ENCODE data around the gene PDE4B.

PDE4B gene

GRCh38 chr1:66335859-66336640, 543.4 kb downstream of the PDE4B start:
- Histone ChIP-seq H3K27ac (peak overlapping the region; percentile 60), H3K4me3 (ENCODE audit: low read depth, low read length) (peak overlapping the region; percentile 18)
- DNase-seq: peak; percentile 85

DNA sequence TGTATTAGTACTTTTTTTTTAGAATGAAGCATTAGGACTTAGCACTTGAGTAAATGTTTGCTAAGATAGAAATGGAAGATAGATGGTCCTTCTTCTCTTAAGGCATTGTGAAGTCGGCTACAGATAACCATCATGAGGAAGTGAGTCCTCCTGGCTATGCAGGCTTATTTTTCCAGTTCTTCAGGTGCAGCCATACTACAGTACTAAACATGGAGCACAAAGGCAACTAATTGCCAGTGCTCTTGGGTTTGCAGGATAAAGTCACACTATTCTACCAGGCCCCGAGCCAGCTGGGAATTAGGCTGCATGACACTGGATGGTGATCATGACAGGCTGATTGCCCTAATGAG, 543.9 kb downstream of the PDE4B start:
- no peak for DNase-seq
- H3K27ac ChIP-seq: peak overlapping the region; percentile 60
- H3K36me3 ChIP-seq (replicated peaks): no peaks in the 10 kb centered on the region
- H3K27me3 ChIP-seq (replicated peaks): no peaks in the 10 kb centered on the region
- no peak overlapping the region for H3K4me3 ChIP-seq (ENCODE audit: low read depth, low read length)
- TF ChIP-seq, protein P1, sequence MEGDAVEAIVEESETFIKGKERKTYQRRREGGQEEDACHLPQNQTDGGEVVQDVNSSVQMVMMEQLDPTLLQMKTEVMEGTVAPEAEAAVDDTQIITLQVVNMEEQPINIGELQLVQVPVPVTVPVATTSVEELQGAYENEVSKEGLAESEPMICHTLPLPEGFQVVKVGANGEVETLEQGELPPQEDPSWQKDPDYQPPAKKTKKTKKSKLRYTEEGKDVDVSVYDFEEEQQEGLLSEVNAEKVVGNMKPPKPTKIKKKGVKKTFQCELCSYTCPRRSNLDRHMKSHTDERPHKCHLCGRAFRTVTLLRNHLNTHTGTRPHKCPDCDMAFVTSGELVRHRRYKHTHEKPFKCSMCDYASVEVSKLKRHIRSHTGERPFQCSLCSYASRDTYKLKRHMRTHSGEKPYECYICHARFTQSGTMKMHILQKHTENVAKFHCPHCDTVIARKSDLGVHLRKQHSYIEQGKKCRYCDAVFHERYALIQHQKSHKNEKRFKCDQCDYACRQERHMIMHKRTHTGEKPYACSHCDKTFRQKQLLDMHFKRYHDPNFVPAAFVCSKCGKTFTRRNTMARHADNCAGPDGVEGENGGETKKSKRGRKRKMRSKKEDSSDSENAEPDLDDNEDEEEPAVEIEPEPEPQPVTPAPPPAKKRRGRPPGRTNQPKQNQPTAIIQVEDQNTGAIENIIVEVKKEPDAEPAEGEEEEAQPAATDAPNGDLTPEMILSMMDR (IDR thresholded peaks at IDR 0.05; ENCODE audit: low read depth, low read length, missing control alignments): no peak
- in situ Hi-C loops (cut with HindIII; ENCODE audit: low pct_ligation_motif_present, low sequenced_read_pairs): loop anchor here (25.0 kb wide), 1 partner anchor 101 kb away; no protein-coding TSS in a partner anchor

More at GRCh38 chr1:66335859-66336640, 543.4 kb downstream of the PDE4B start:
- H3K36me3 ChIP-seq (replicated peaks): no peaks in the 10 kb centered on the region
- in situ Hi-C loops (cut with HindIII; ENCODE audit: low pct_ligation_motif_present, low sequenced_read_pairs): loop anchor here (25.0 kb wide), 1 partner anchor 101 kb away; no protein-coding TSS in a partner anchor
- no peaks in the 10 kb centered on the region for H3K27me3 ChIP-seq (replicated peaks)
- TF ChIP-seq, protein P1 (IDR thresholded peaks at IDR 0.05; ENCODE audit: low read depth, low read length, missing control alignments): no peak

GRCh38 chr1:66337249-66337648, 544.6 kb downstream of the PDE4B start:
- no peak for DNase-seq
- Histone ChIP-seq H3K27me3 (replicated peaks) (no peaks in the 10 kb centered on the region), H3K4me3 (ENCODE audit: low read depth, low read length) (no peak overlapping the region), H3K36me3 (replicated peaks) (no peaks in the 10 kb centered on the region), H3K27ac (no peak overlapping the region)
- TF ChIP-seq, protein P1 (IDR thresholded peaks at IDR 0.05; ENCODE audit: low read depth, low read length, missing control alignments): no peak
- in situ Hi-C loops (cut with HindIII; ENCODE audit: low pct_ligation_motif_present, low sequenced_read_pairs): loop anchor here (25.0 kb wide), 1 partner anchor 100 kb away; no protein-coding TSS in a partner anchor

- no peak for DNase-seq
- Histone ChIP-seq H3K27ac (no peak overlapping the region), H3K36me3 (replicated peaks) (no peaks in the 10 kb centered on the region), H3K27me3 (replicated peaks) (no peaks in the 10 kb centered on the region), H3K4me3 (ENCODE audit: low read depth, low read length) (no peak overlapping the region)
- in situ Hi-C loops (cut with HindIII; ENCODE audit: low pct_ligation_motif_present, low sequenced_read_pairs): loop anchor here (25.0 kb wide), 1 partner anchor 97 kb away; no protein-coding TSS in a partner anchor
- TF ChIP-seq, protein P1 (IDR thresholded peaks at IDR 0.05; ENCODE audit: low read depth, low read length, missing control alignments): no peak
Measured at GRCh38 chr1:66339944-66340343, 547.2 kb downstream of the PDE4B start.

GRCh38 chr1:66341446-66342089, 548.9 kb downstream of the PDE4B start:
- Histone ChIP-seq H3K27me3 (replicated peaks) (no peaks in the 10 kb centered on the region), H3K27ac (no peak overlapping the region), H3K36me3 (replicated peaks) (no peaks in the 10 kb centered on the region), H3K4me3 (ENCODE audit: low read depth, low read length) (no peak overlapping the region)
- no peak for DNase-seq
- in situ Hi-C loops (cut with HindIII; ENCODE audit: low pct_ligation_motif_present, low sequenced_read_pairs): loop anchor here (25.0 kb wide), 1 partner anchor 96 kb away; no protein-coding TSS in a partner anchor
- TF ChIP-seq, protein P1 (IDR thresholded peaks at IDR 0.05; ENCODE audit: low read depth, low read length, missing control alignments): no peak
